ENCODE data around the gene CDKL2. TPM values are rescaled to one million over a fixed set of nuclear protein-coding genes. Genes with fewer than 3 reads are reported as not detected.
A peak's percentile ranks its signal among the peaks of the same experiment; 100 is the strongest.

CDKL2 gene
- polyA plus RNA-seq, 2 of the 4 experiments (the other 2 are of a cell fraction), result 0.84 to 2.1 TPM

- H3K4me3 ChIP-seq, result no peak overlapping the region
- H3K27ac ChIP-seq, result no peak overlapping the region
- DNase-seq (ENCODE audit: low read depth in 1 of 2, low spot score in 1 of 2) (no peak), FAIRE-seq (no peak), ATAC-seq (no peak)
- ChIA-PET POLR2A (no interaction called here), CTCF (no interaction called here)
- H3K4me1 ChIP-seq, result peaks cover 12% of the 10 kb centered on the region
- H3K4me2 ChIP-seq, result no peak overlapping the region
- H3K9me3 ChIP-seq, result no peaks in the 10 kb centered on the region
- TF ChIP-seq SMC3 (IDR thresholded peaks at IDR 0.05) (no peak), PHF8 (IDR thresholded peaks at IDR 0.05; ENCODE audit: borderline replicate concordance, low read depth) (no peak), ZNF302 (CRISPR knock-in tag; IDR thresholded peaks at IDR 0.05) (no peak)
These were observed 77.9 kb downstream of the CDKL2 start for GRCh38 chr4:75552452-75552851.

DNA sequence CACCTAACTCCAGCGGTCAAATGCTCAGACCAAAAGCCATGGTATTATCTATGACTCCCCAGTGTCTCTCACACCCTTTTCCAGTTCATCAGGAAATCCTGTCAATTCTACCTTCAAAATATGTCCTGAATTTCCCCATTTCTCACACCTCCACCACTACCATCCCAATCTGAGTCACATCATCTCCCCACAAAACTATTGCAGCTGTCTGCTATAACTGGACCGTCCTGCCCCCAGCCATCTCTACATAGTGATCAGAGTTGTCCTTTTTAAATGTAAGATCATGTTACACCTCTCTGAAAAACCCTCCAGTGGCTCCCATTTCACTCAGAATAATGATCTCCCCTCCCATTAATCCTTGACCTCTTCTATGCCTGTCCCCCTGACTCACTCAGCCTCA is 81.3 kb downstream of the CDKL2 start:
- Histone ChIP-seq H3K9me3 (no peaks in the 10 kb centered on the region), H3K27ac (no peak overlapping the region), H3K4me3 (no peak overlapping the region), H3K4me1 (peaks cover 6% of the 10 kb centered on the region; the same call in 1 of the 3 replicates), H3K4me2 (no peak overlapping the region)
- TF ChIP-seq, protein P1, sequence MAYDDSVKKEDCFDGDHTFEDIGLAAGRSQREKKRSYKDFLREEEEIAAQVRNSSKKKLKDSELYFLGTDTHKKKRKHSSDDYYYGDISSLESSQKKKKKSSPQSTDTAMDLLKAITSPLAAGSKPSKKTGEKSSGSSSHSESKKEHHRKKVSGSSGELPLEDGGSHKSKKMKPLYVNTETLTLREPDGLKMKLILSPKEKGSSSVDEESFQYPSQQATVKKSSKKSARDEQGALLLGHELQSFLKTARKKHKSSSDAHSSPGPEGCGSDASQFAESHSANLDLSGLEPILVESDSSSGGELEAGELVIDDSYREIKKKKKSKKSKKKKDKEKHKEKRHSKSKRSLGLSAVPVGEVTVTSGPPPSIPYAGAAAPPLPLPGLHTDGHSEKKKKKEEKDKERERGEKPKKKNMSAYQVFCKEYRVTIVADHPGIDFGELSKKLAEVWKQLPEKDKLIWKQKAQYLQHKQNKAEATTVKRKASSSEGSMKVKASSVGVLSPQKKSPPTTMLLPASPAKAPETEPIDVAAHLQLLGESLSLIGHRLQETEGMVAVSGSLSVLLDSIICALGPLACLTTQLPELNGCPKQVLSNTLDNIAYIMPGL (CRISPR knock-in tag; IDR thresholded peaks at IDR 0.05; ENCODE audit: borderline replicate concordance), result no peak
- no peak for FAIRE-seq
- ATAC-seq, result no peak
- ChIA-PET POLR2A (no interaction called here), CTCF (interaction anchor here (1.4 kb wide), 1 partner anchor 22 kb away, joined by 3 read pairs; no protein-coding TSS in a partner anchor)
- no peak for DNase-seq (ENCODE audit: low read depth in 1 of 2, low spot score in 1 of 2)
- 97% methylated on average over 2 of the region's 2 CpGs for WGBS (ENCODE audit: missing lambda C conversion rate)

DNA sequence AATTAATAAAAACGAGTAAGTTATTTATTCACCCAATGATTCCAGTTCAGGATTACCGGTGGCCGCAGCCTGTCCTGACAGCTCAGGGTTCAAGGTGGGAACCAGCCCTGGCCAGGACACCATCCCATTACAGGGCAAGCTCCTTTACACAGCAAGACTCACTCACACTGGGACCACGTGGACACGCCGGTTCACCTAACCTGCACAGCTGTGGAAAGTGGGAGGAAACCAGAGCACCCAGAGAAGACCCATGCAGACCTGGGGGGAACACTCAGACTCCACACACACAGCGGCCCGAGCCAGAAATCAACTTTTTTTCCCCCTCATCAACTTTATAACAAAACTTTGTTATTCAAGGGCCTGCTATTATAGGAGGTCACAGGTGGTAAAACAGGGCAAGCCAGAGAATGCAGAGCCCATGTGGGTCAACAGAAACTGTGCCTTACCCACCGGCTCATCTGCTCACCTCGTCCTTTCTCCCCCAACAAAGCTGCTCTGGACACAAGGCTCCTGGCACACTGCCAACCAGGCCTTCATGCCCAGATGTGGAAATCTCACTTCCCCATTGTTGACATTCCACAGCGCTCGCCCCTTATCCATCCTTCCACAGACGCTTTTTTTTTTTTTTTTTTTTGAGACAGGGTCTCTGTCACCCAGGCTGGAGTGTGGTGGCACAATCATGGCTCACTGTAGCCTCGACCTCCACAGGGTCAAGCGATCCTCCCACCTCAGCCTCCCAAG is 82.5 kb downstream of the CDKL2 start:
- Histone ChIP-seq H3K4me2 (no peak overlapping the region), H3K4me1 (peaks cover 6% of the 10 kb centered on the region; the same call in 1 of the 3 replicates), H3K9me3 (no peaks in the 10 kb centered on the region), H3K4me3 (no peak overlapping the region), H3K27ac (no peak overlapping the region)
- TF ChIP-seq CEBPB (IDR thresholded peaks at IDR 0.05) (no peak), NFE2L2 (conservative IDR thresholded peaks at IDR 0.05; ENCODE audit: low read length) (no peak), USF2 (IDR thresholded peaks at IDR 0.05) (no peak), MAZ (IDR thresholded peaks at IDR 0.05; ENCODE audit: borderline replicate concordance, low read depth, low read length) (no peak), CBX8 (IDR thresholded peaks at IDR 0.05) (no peak), ZSCAN20 (CRISPR knock-in tag; IDR thresholded peaks at IDR 0.05) (no peak), HDAC2 (IDR thresholded peaks at IDR 0.05) (no peak), RNF2 (IDR thresholded peaks at IDR 0.05; ENCODE audit: borderline replicate concordance, low read depth) (no peak), PHF8 (IDR thresholded peaks at IDR 0.05; ENCODE audit: borderline replicate concordance, low read depth) (no peak), BHLHE40 (IDR thresholded peaks at IDR 0.05; ENCODE audit: low read depth, low read length) (no peak), PBX3 (IDR thresholded peaks at IDR 0.05) (no peak), KDM1A (IDR thresholded peaks at IDR 0.05; ENCODE audit: low read depth) (no peak)
- TF ChIP-seq, protein P2, sequence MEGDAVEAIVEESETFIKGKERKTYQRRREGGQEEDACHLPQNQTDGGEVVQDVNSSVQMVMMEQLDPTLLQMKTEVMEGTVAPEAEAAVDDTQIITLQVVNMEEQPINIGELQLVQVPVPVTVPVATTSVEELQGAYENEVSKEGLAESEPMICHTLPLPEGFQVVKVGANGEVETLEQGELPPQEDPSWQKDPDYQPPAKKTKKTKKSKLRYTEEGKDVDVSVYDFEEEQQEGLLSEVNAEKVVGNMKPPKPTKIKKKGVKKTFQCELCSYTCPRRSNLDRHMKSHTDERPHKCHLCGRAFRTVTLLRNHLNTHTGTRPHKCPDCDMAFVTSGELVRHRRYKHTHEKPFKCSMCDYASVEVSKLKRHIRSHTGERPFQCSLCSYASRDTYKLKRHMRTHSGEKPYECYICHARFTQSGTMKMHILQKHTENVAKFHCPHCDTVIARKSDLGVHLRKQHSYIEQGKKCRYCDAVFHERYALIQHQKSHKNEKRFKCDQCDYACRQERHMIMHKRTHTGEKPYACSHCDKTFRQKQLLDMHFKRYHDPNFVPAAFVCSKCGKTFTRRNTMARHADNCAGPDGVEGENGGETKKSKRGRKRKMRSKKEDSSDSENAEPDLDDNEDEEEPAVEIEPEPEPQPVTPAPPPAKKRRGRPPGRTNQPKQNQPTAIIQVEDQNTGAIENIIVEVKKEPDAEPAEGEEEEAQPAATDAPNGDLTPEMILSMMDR (IDR thresholded peaks at IDR 0.05), result no peak
- TF ChIP-seq, protein P3, sequence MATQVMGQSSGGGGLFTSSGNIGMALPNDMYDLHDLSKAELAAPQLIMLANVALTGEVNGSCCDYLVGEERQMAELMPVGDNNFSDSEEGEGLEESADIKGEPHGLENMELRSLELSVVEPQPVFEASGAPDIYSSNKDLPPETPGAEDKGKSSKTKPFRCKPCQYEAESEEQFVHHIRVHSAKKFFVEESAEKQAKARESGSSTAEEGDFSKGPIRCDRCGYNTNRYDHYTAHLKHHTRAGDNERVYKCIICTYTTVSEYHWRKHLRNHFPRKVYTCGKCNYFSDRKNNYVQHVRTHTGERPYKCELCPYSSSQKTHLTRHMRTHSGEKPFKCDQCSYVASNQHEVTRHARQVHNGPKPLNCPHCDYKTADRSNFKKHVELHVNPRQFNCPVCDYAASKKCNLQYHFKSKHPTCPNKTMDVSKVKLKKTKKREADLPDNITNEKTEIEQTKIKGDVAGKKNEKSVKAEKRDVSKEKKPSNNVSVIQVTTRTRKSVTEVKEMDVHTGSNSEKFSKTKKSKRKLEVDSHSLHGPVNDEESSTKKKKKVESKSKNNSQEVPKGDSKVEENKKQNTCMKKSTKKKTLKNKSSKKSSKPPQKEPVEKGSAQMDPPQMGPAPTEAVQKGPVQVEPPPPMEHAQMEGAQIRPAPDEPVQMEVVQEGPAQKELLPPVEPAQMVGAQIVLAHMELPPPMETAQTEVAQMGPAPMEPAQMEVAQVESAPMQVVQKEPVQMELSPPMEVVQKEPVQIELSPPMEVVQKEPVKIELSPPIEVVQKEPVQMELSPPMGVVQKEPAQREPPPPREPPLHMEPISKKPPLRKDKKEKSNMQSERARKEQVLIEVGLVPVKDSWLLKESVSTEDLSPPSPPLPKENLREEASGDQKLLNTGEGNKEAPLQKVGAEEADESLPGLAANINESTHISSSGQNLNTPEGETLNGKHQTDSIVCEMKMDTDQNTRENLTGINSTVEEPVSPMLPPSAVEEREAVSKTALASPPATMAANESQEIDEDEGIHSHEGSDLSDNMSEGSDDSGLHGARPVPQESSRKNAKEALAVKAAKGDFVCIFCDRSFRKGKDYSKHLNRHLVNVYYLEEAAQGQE (IDR thresholded peaks at IDR 0.05), result no peak
- FAIRE-seq (no peak), DNase-seq (ENCODE audit: low read depth in 1 of 2, low spot score in 1 of 2) (peak in 1 of 2 experiments; percentile 24), ATAC-seq (peak in 1 of 2 experiments; percentile 40; a peak in 1 of 6 replicates)
- POLR2A ChIA-PET, result interaction anchor here (0.7 kb wide), 1 partner anchor 1097 kb away, joined by 4 read pairs; no protein-coding TSS in a partner anchor
- CTCF ChIA-PET, result no interaction called here
- WGBS (ENCODE audit: missing lambda C conversion rate), result 82% methylated on average over 13 of the region's 15 CpGs
